K562 (cell line): Measurements from ENCODE around the gene DRAXIN. TPM values are rescaled to one million over a fixed set of nuclear protein-coding genes. Genes with fewer than 3 reads are reported as not detected.
A peak's percentile ranks its signal among the peaks of the same experiment; 100 is the strongest.

Experiments
- AFF4 ChIP-seq: sonication (generic); formaldehyde crosslinking; IDR thresholded peaks from 2 replicates; pipeline ENCODE4 v1.8.0; 2023; ENCODE audit warnings: mild to moderate bottlenecking, missing genetic modification reagents
- BCL6 ChIP-seq: fragments of 250-450 bp; sonication (Bioruptor Pico); IDR thresholded peaks from 2 replicates; pipeline ENCODE4 v1.4.0; 2020
- EP400 ChIP-seq: fragments of 450-650 bp; IDR thresholded peaks from 2 replicates; pipeline ENCODE4 v1.6.1; 2017; ENCODE audit warnings: antibody characterized with exemption, mild to moderate bottlenecking, moderate library complexity
- EWSR1 ChIP-seq: fragments of 450-650 bp; IDR thresholded peaks from 2 replicates; pipeline ENCODE4 v1.6.1; 2018; ENCODE audit warnings: borderline replicate concordance, mild to moderate bottlenecking, low read depth, moderate library complexity; ENCODE audit not compliant: partially characterized antibody
- HOXB6 ChIP-seq: fragments of 250-450 bp; sonication (Bioruptor Pico); IDR thresholded peaks from 2 replicates; pipeline ENCODE4 v1.5.1; 2022; ENCODE audit warnings: mild to moderate bottlenecking, borderline replicate concordance
- NFE2L1 ChIP-seq: fragments of 450-650 bp; IDR thresholded peaks from 2 replicates; pipeline ENCODE4 v1.6.1; 2016; ENCODE audit warnings: missing genetic modification characterization, low read depth, mild to moderate bottlenecking, missing compliant biosample characterization, moderate library complexity, borderline replicate concordance
- PCBP2 ChIP-seq: fragments of 200-400 bp; formaldehyde crosslinking; IDR thresholded peaks from 2 replicates; pipeline ENCODE4 v1.6.1; 2018; ENCODE audit warnings: low read length, low read depth, mild to moderate bottlenecking, moderate library complexity; ENCODE audit not compliant: poor library complexity, severe bottlenecking
- PTRF ChIP-seq: fragments of 450-650 bp; IDR thresholded peaks from 2 replicates; pipeline ENCODE4 v1.6.1; 2016; ENCODE audit warnings: mild to moderate bottlenecking, missing genetic modification characterization, missing compliant biosample characterization
- SMARCC2 ChIP-seq: fragments of 450-650 bp; IDR thresholded peaks from 2 replicates; pipeline ENCODE4 v1.6.1; 2017; ENCODE audit warnings: antibody characterized with exemption, moderate library complexity, mild to moderate bottlenecking, low read depth
- TARDBP ChIP-seq: fragments of 450-650 bp; IDR thresholded peaks from 2 replicates; pipeline ENCODE4 v1.6.1; 2016
- XRCC5 ChIP-seq: fragments of 200-400 bp; formaldehyde crosslinking; IDR thresholded peaks from 2 replicates; pipeline ENCODE4 v1.6.1; 2017; ENCODE audit warnings: low read depth, mild to moderate bottlenecking, low read length
- ZBTB33 ChIP-seq: sonication (generic); formaldehyde crosslinking; IDR thresholded peaks from 2 replicates; pipeline ENCODE4 v1.8.1; 2023; ENCODE audit warnings: mild to moderate bottlenecking, missing genetic modification reagents
- ZHX1 ChIP-seq: fragments of 150-350 bp; conservative IDR thresholded peaks from 2 replicates; pipeline ENCODE4 v1.6.1; 2014; ENCODE audit warnings: low read length
- ZNF239 ChIP-seq: fragments of 250-450 bp; sonication (Bioruptor Pico); IDR thresholded peaks from 2 replicates; pipeline ENCODE4 v1.4.0; 2020; ENCODE audit warnings: mild to moderate bottlenecking
- ZNF764 ChIP-seq: fragments of 250-450 bp; sonication (Bioruptor Pico); IDR thresholded peaks from 2 replicates; pipeline ENCODE4 v1.4.0; 2020; ENCODE audit warnings: low read depth, mild to moderate bottlenecking, moderate library complexity
- polyA plus RNA-seq, 8 experiments: library from polyadenylated mRNA; depleted of rRNA in 4 of 8; stranded (reverse) in 5 of 8; unstranded in 3 of 8; fragments of >200 nt; fragmentation: Nextera tagmentation in 2 of 8; fragmentation: Illumina TruSeq in 1 of 8; extraction: Ambion mirVana in 2 of 8; extraction: Trizol in 1 of 8; gene quantifications; 2 replicates each; pipeline versions ENCODE4 v1.2.1 to v1.2.3, GENCODE V29; 2011 to 2014; ENCODE audit warnings: inconsistent platforms in 1 of 8, missing spikeins in 1 of 8
- total RNA-seq, 7 experiments: library from RNA; depleted of rRNA in 6 of 7; stranded (reverse); fragments of >200 nt in 6 of 7; fragmentation: Illumina TruSeq in 2 of 7; extraction: Trizol in 2 of 7; gene quantifications; 2 replicates each; pipeline versions ENCODE4 v1.2.1 to v1.2.3, GENCODE V29; 2011 to 2021; ENCODE audit warnings: low replicate concordance in 1 of 7
- TF ChIP-seq, protein P1 (sequence below): fragments of 250-450 bp; sonication (Bioruptor Pico); IDR thresholded peaks from 2 replicates; pipeline ENCODE4 v1.8.0; 2021; ENCODE audit warnings: moderate library complexity, mild to moderate bottlenecking, inconsistent platforms
- TF ChIP-seq, protein P2 (sequence below): fragments of 200-800 bp; sonication (Bioruptor generic); IDR thresholded peaks from 2 replicates; pipeline ENCODE4 v1.6.1; 2017; ENCODE audit warnings: missing genetic modification characterization, missing compliant biosample characterization

Gene DRAXIN
- total and polyA plus RNA-seq, 9 of the 15 experiments (the other 6 are each of a cell fraction or from before 2014, with no cell fraction given), result 0.01 to 0.04 (median 0.01) TPM; not detected in 6

DNA sequence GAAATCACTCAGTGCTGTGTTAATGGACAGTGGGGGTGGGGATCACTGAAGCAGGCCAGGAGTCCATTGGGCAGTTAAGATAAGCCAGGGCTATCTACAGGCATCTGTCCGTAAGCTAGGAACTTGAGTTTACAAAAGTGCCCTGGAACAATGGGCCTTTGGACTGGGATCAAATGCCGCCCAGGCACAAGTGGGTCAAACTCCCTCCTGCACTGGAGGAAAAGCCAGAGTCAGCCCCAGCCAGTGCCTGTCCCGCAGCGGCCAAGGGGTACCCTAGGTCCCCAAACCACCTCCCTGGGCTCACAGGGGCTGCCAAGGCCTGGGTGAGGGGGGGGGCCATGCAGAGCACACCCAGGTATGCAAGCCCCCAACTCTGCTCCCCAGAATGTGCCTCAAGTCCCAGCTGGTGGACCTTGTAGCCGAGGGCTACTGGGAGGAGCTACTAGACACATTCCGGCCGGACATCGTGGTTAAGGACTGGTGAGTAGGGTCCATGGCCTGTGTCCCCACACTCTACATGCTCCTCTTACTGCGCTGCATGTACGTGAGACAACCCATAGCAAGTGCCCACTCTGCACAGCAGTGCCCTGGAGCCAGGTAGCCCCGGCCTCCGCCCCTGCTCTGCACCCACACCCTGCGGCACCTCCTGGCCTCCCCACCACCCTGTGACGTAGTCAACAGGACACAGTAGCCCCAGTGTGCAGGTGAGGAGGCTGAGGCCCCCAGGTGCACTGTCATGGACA, 19.8 kb upstream of the DRAXIN start (continued):
- TF ChIP-seq HOXB6 (CRISPR knock-in tag) (no peak), AFF4 (no peak), TARDBP (peak; percentile 51; the same call in 1 of the 2 replicates), BCL6 (no peak), XRCC5 (no peak), ZNF239 (CRISPR knock-in tag) (no peak), SMARCC2 (peak; percentile 78; the same call in 1 of the 2 replicates), EWSR1 (no peak), PCBP2 (no peak), ZHX1 (no peak), ZBTB33 (no peak), ZNF764 (CRISPR knock-in tag) (no peak), NFE2L1 (tag) (no peak), EP400 (no peak), PTRF (tag) (no peak)
- TF ChIP-seq, protein P1, sequence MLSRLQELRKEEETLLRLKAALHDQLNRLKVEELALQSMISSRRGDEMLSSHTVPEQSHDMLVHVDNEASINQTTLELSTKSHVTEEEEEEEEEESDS (CRISPR knock-in tag), result no peak
- TF ChIP-seq, protein P2, sequence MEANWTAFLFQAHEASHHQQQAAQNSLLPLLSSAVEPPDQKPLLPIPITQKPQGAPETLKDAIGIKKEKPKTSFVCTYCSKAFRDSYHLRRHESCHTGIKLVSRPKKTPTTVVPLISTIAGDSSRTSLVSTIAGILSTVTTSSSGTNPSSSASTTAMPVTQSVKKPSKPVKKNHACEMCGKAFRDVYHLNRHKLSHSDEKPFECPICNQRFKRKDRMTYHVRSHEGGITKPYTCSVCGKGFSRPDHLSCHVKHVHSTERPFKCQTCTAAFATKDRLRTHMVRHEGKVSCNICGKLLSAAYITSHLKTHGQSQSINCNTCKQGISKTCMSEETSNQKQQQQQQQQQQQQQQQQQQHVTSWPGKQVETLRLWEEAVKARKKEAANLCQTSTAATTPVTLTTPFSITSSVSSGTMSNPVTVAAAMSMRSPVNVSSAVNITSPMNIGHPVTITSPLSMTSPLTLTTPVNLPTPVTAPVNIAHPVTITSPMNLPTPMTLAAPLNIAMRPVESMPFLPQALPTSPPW (CRISPR knock-in tag), result peak; percentile 74
